Mesodermal cell (in vitro differentiated cells): ENCODE results near the gene BMPR1B.
"Not testable (repeated sequence)": the region's sequence is repeated elsewhere in the genome, so short reads cannot be mapped to it uniquely, and the experiment has no call there.

ENCODE experiments used
- H3K27ac ChIP-seq: 2 replicates; pipeline ENCODE4 v1.7.0; 2013; ENCODE audit warnings: mild to moderate bottlenecking, low read depth, low read length, moderate library complexity; ENCODE audit not compliant: severe bottlenecking
- H3K36me3 ChIP-seq: 2 replicates; pipeline ENCODE4 v1.7.1; 2013; ENCODE audit warnings: mild to moderate bottlenecking, low read length, moderate library complexity; ENCODE audit not compliant: control insufficient read depth, insufficient read depth
- H3K4me1 ChIP-seq: one replicate; pipeline ENCODE4 v1.7.1; 2013; ENCODE audit warnings: mild to moderate bottlenecking, low read length; ENCODE audit not compliant: insufficient read depth, control insufficient read depth, poor library complexity, severe bottlenecking
- H3K4me3 ChIP-seq: 2 replicates; pipeline ENCODE4 v1.7.0; 2013; ENCODE audit warnings: low read length, control low read depth, mild to moderate bottlenecking; ENCODE audit not compliant: insufficient read depth, poor library complexity, severe bottlenecking; ENCODE audit errors: extremely low read depth
- H3K9me3 ChIP-seq: 2 replicates; pipeline ENCODE4 v1.7.1; 2013; ENCODE audit warnings: mild to moderate bottlenecking, low read length, moderate library complexity; ENCODE audit not compliant: control insufficient read depth
- WGBS, 2 experiments: methylation state at CpG; one replicate each; pipeline ENCODE4 v1.1.5; 2013; ENCODE audit warnings: missing lambda C conversion rate in 2 of 2; ENCODE audit not compliant: insufficient coverage in 2 of 2; 5-methylcytosine and 5-hydroxymethylcytosine counted together

Gene BMPR1B

GRCh38 chr4:95170176-95170575, 412.4 kb downstream of the BMPR1B start:
- Histone ChIP-seq H3K9me3 (no peaks in the 10 kb centered on the region), H3K4me3 (no peak overlapping the region), H3K36me3 (peaks cover 11% of the 10 kb centered on the region), H3K4me1 (no peaks in the 10 kb centered on the region), H3K27ac (no peak overlapping the region)
- WGBS, 2 experiments = 93 to 96% methylated on average over 7 of the region's 7 CpGs

- WGBS, 2 experiments = no CpG with 5 or more reads among the region's 3 CpGs
These were observed 413.6 kb downstream of the BMPR1B start for GRCh38 chr4:95171377-95171776.

GRCh38 chr4:95178938-95179337, 421.2 kb downstream of the BMPR1B start:
- Histone ChIP-seq H3K4me3 (no peak overlapping the region), H3K4me1 (peaks cover 15% of the 10 kb centered on the region), H3K36me3 (peaks cover 22% of the 10 kb centered on the region), H3K9me3 (peaks cover 17% of the 10 kb centered on the region), H3K27ac (no peak overlapping the region)
- WGBS, 2 experiments = no CpG with 5 or more reads among the region's 2 CpGs

More at GRCh38 chr4:95171377-95171776, 413.6 kb downstream of the BMPR1B start:
- not testable (repeated sequence) for H3K4me1 ChIP-seq, H3K27ac ChIP-seq, H3K4me3 ChIP-seq, H3K9me3 ChIP-seq
- peaks cover 11% of the 10 kb centered on the region for H3K36me3 ChIP-seq

- no peak overlapping the region for H3K4me3 ChIP-seq
These were observed 422.9 kb downstream of the BMPR1B start for GRCh38 chr4:95180531-95181242.

GRCh38 chr4:95181243-95181995, 423.7 kb downstream of the BMPR1B start:
- 32 to 35% methylated on average over 13 to 15 of the region's 18 CpGs for WGBS, 2 experiments
- H3K4me1 ChIP-seq = peaks cover 15% of the 10 kb centered on the region
- peaks cover 27% of the 10 kb centered on the region for H3K36me3 ChIP-seq
- H3K4me3 ChIP-seq = no peak overlapping the region
- peaks cover 17% of the 10 kb centered on the region for H3K9me3 ChIP-seq
- peak overlapping the region; percentile 82 for H3K27ac ChIP-seq

More at GRCh38 chr4:95180531-95181242, 422.9 kb downstream of the BMPR1B start:
- Histone ChIP-seq H3K36me3 (peaks cover 27% of the 10 kb centered on the region), H3K27ac (peak overlapping the region; percentile 82), H3K4me1 (peaks cover 15% of the 10 kb centered on the region), H3K9me3 (peaks cover 17% of the 10 kb centered on the region)
- WGBS, 2 experiments = 54 to 63% methylated on average over 8 of the region's 10 CpGs

GRCh38 chr4:95181996-95182306, 424.2 kb downstream of the BMPR1B start:
- H3K9me3 ChIP-seq = peaks cover 17% of the 10 kb centered on the region
- no peak overlapping the region for H3K4me3 ChIP-seq
- peaks cover 15% of the 10 kb centered on the region for H3K4me1 ChIP-seq
- peaks cover 27% of the 10 kb centered on the region for H3K36me3 ChIP-seq
- 88% methylated on average over 1 of the region's 2 CpGs; no CpG with 5 or more reads in 1 of the 2 experiments for WGBS, 2 experiments
- peak overlapping the region; percentile 82 for H3K27ac ChIP-seq

GRCh38 chr4:95183656-95184408, 426.1 kb downstream of the BMPR1B start:
- no peaks in the 10 kb centered on the region for H3K9me3 ChIP-seq
- H3K4me3 ChIP-seq = no peak overlapping the region
- WGBS, 2 experiments = 83 to 93% methylated on average over 1 to 3 of the region's 5 CpGs
- H3K36me3 ChIP-seq = peaks cover 8% of the 10 kb centered on the region
- no peak overlapping the region for H3K27ac ChIP-seq
- H3K4me1 ChIP-seq = peaks cover 15% of the 10 kb centered on the region

- 83 to 100% methylated on average over 3 of the region's 8 CpGs for WGBS, 2 experiments
- H3K4me1 ChIP-seq = peaks cover 5% of the 10 kb centered on the region
- H3K27ac ChIP-seq = no peak overlapping the region
- H3K4me3 ChIP-seq = no peak overlapping the region
- no peaks in the 10 kb centered on the region for H3K9me3 ChIP-seq
- H3K36me3 ChIP-seq = peaks cover 8% of the 10 kb centered on the region
These were observed 428.9 kb downstream of the BMPR1B start for GRCh38 chr4:95186666-95187065.

GRCh38 chr4:95188701-95189370, 431.1 kb downstream of the BMPR1B start:
- Histone ChIP-seq H3K27ac (no peak overlapping the region), H3K36me3 (peaks cover 6% of the 10 kb centered on the region), H3K4me3 (no peak overlapping the region), H3K4me1 (no peaks in the 10 kb centered on the region), H3K9me3 (no peaks in the 10 kb centered on the region)
- WGBS, 2 experiments = 83 to 96% methylated on average over 3 to 4 of the region's 5 CpGs

GRCh38 chr4:95190751-95191436, 433.1 kb downstream of the BMPR1B start:
- 68 to 75% methylated on average over 6 to 7 of the region's 9 CpGs for WGBS, 2 experiments
- no peaks in the 10 kb centered on the region for H3K4me1 ChIP-seq
- no peaks in the 10 kb centered on the region for H3K9me3 ChIP-seq
- peaks cover 4% of the 10 kb centered on the region for H3K36me3 ChIP-seq
- H3K27ac ChIP-seq = peak overlapping the region; percentile 61
- H3K4me3 ChIP-seq = no peak overlapping the region
